ENCODE measurements around the gene IKZF2. TPM values are rescaled to one million over a fixed set of nuclear protein-coding genes. Genes with fewer than 3 reads are reported as not detected.

Gene IKZF2
- total and polyA plus RNA-seq, 10 of the 15 experiments (the other 5 are each of a cell fraction or from before 2014, with no cell fraction given) = 15.2 to 266 (median 87.2) TPM

DNA sequence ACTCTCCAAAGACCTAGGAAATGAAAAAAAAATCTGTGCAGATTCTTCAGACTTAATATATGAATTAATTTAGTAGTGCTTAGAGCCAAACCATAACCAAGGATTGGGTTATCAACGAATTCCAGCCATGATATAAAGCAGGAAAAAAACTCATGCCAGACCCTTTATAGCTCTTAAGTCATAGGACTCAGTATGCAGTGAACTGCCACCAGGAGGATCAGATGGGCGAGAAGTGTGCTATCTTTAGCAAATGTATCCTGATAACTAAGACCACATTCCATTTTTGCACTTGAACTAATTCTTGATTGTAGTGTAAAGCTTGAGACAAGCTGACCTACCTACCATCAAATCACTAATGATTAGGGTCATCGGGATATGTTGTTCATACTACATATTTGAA is 178.1 kb downstream of the IKZF2 start:
- no peak overlapping the region for H2AFZ ChIP-seq (ENCODE audit: control insufficient read depth, low read depth, low read length)
- ChIA-PET RAD21 (ENCODE audit: unreplicated experiment) (no interaction called here), SMC1A (ENCODE audit: uncharacterized antibody, unreplicated experiment) (interaction anchor here (1.0 to 1.4 kb wide), 2 partner anchors 20 to 176 kb away, joined by 3 read pairs; no protein-coding TSS in a partner anchor), CTCF (no interaction called here), POLR2A (no interaction called here)
- WGBS (ENCODE audit: insufficient coverage, insufficient replicate concordance, low lambda C conversion rate, missing lambda C conversion rate) = 73% methylated on average over 3 of the region's 3 CpGs
- in situ Hi-C loops (cut with MboI) = no loop called here
- H3K4me2 ChIP-seq (ENCODE audit: control insufficient read depth, insufficient read depth) = no peak overlapping the region
- no peak overlapping the region for H3K9ac ChIP-seq (ENCODE audit: control insufficient read depth, insufficient read depth, low read length)
- no peak overlapping the region for H3K4me3 ChIP-seq
- no peak for ATAC-seq
- H3K4me1 ChIP-seq (ENCODE audit: control insufficient read depth, insufficient read depth, low read length) = no peaks in the 10 kb centered on the region
- intact Hi-C loops (cut with micrococcal nuclease; ENCODE audit: unreplicated experiment) = no loop called here
- no peak for DNase-seq (ENCODE audit: low read depth, low spot score)
- no peaks in the 10 kb centered on the region for H3K9me3 ChIP-seq (replicated peaks; ENCODE audit: control insufficient read depth, insufficient read depth, low read length)
- TF ChIP-seq SMARCA5 (IDR thresholded peaks at IDR 0.05) (no peak), YY1 (IDR thresholded peaks at IDR 0.05; ENCODE audit: low read depth, low read length) (no peak), POU2F2 (IDR thresholded peaks at IDR 0.05; ENCODE audit: borderline replicate concordance, low read depth, low read length) (no peak), BCL3 (IDR thresholded peaks at IDR 0.05; ENCODE audit: borderline replicate concordance, insufficient read depth, low read depth, low read length, poor library complexity, severe bottlenecking) (no peak), PAX8 (IDR thresholded peaks at IDR 0.05) (no peak), PAX5 (IDR thresholded peaks at IDR 0.05; ENCODE audit: borderline replicate concordance, low read depth, low read length) (no peak), ZNF622 (IDR thresholded peaks at IDR 0.05) (no peak), HDAC2 (IDR thresholded peaks at IDR 0.05) (no peak), BRCA1 (IDR thresholded peaks at IDR 0.05; ENCODE audit: low read depth, low read length) (no peak), PML (IDR thresholded peaks at IDR 0.05; ENCODE audit: low read length) (no peak), ZZZ3 (IDR thresholded peaks at IDR 0.05; ENCODE audit: control insufficient read depth, insufficient read length, low read depth) (no peak), SREBF2 (IDR thresholded peaks at IDR 0.05; ENCODE audit: low read length) (no peak), ETV6 (conservative IDR thresholded peaks at IDR 0.05 in 1 of 2, IDR thresholded peaks at IDR 0.05 in 1 of 2; ENCODE audit: borderline replicate concordance in 1 of 2, low read depth in 1 of 2) (no peak), ZNF217 (IDR thresholded peaks at IDR 0.05) (no peak)
- no peaks in the 10 kb centered on the region for H3K27me3 ChIP-seq (replicated peaks in 1 of 2; ENCODE audit: control insufficient read depth in 2 of 2, insufficient read depth in 2 of 2, low read length in 1 of 2)
- no peak for FAIRE-seq
- no peaks in the 10 kb centered on the region for H4K20me1 ChIP-seq (ENCODE audit: control insufficient read depth, insufficient read depth)
- peaks cover 3 to 19% of the 10 kb centered on the region in 2 experiments; a peak in 3 of 4 replicates for H3K36me3 ChIP-seq (ENCODE audit: control insufficient read depth in 2 of 2, insufficient read depth in 2 of 2, low read length in 1 of 2)
- no TSS peak for BruUV-seq (replicated peaks)
- H3K27ac ChIP-seq (ENCODE audit: control insufficient read depth, insufficient read depth) = no peak overlapping the region
- no peaks in the 10 kb centered on the region for H3K79me2 ChIP-seq (ENCODE audit: control insufficient read depth, insufficient read depth, low read length)

Data from GM12878 (cell line).